Spleen (tissue), 11 donors: ENCODE measurements around the gene NDUFB3. TPM values are rescaled to one million over a fixed set of nuclear protein-coding genes. Genes with fewer than 3 reads are reported as not detected.
"Not testable (repeated sequence)": the region's sequence is repeated elsewhere in the genome, so short reads cannot be mapped to it uniquely, and the experiment has no call there.

Source experiments
- DNase-seq: peaks from one replicate; pipeline ENCODE4 v3.0.0-alpha.2; 2020
- H3K27ac ChIP-seq, 8 donors: fragments of 200-600 bp; sonication (generic) in 7 of 8; 1 replicate in 4 of 8; 2 replicates in 4 of 8; pipeline versions ENCODE4 v1.5.0 to v1.8.0; 2016 to 2021; ENCODE audit warnings: inconsistent platforms in 4 of 8, mild to moderate bottlenecking in 4 of 8, moderate library complexity in 1 of 8
- H3K27me3 ChIP-seq, 7 donors: fragments of 200-600 bp; sonication (generic) in 6 of 7; replicated peaks in 1 of 7; 1 replicate in 4 of 7; 2 replicates in 3 of 7; pipeline versions ENCODE4 v1.5.0 to v1.8.0; 2016 to 2021; ENCODE audit warnings: inconsistent platforms in 3 of 7, mild to moderate bottlenecking in 1 of 7
- H3K36me3 ChIP-seq, 6 donors: fragments of 200-600 bp; sonication (generic) in 5 of 6; 1 replicate in 4 of 6; 2 replicates in 2 of 6; pipeline versions ENCODE4 v1.5.0 to v1.8.0; 2016 to 2021; ENCODE audit warnings: inconsistent platforms in 2 of 6
- H3K4me1 ChIP-seq, 6 donors: fragments of 200-600 bp; sonication (generic) in 5 of 6; 1 replicate in 3 of 6; 2 replicates in 3 of 6; pipeline versions ENCODE4 v1.5.0 to v1.8.0; 2016 to 2021; ENCODE audit warnings: inconsistent platforms in 3 of 6
- H3K4me3 ChIP-seq, 8 donors: fragments of 200-600 bp; sonication (generic) in 7 of 8; 1 replicate in 4 of 8; 2 replicates in 4 of 8; pipeline versions ENCODE4 v1.5.0 to v1.8.0; 2016 to 2021; ENCODE audit warnings: inconsistent platforms in 4 of 8, mild to moderate bottlenecking in 4 of 8, moderate library complexity in 2 of 8
- H3K9me3 ChIP-seq, 8 donors: fragments of 200-600 bp; sonication (generic) in 7 of 8; 1 replicate in 4 of 8; 2 replicates in 4 of 8; pipeline versions ENCODE4 v1.5.0 to v1.8.0; 2016 to 2021; ENCODE audit warnings: inconsistent platforms in 4 of 8
- POLR2A ChIP-seq, 3 donors: fragments of 450-650 bp; IDR thresholded peaks; one replicate each; pipeline ENCODE4 v1.5.1; 2017; ENCODE audit warnings: antibody characterized with exemption in 3 of 3, mild to moderate bottlenecking in 1 of 3
- POLR2AphosphoS5 ChIP-seq, 3 donors: sonication (generic); formaldehyde crosslinking; IDR thresholded peaks; one replicate each; pipeline ENCODE4 v1.5.1; 2017; ENCODE audit warnings: antibody characterized with exemption in 3 of 3
- WGBS, 5 donors: extraction: QIAGEN DNeasy Blood & Tissue Kit in 3 of 5; methylation state at CpG; one replicate each; pipeline versions ENCODE4 v1.1.5 to v1.1.7; 2013 to 2018; 5-methylcytosine and 5-hydroxymethylcytosine counted together
- intact Hi-C: fragments of 100-400 bp; cut with DNase I; formaldehyde crosslinking; loops from one replicate; pipeline ENCODE4 v1.15.0; 2023; ENCODE audit warnings: low total_unique reads
- polyA plus RNA-seq, 3 donors: library from polyadenylated mRNA; stranded (reverse); fragments of 200-250 nt; gene quantifications; one replicate each; pipeline ENCODE4 v1.2.1, GENCODE V29; 2013
- total RNA-seq, 7 donors: library from RNA; depleted of rRNA in 3 of 7; stranded (reverse); fragments of >200 nt in 3 of 7; fragmentation: NEBNext Ultra II Directional in 4 of 7; extraction: Animal tissue kit (Norgen Biotek cat#: 25700) in 4 of 7; gene quantifications; one replicate each; pipeline versions ENCODE4 v1.1.0 to v1.2.1, GENCODE V29; 2016 to 2021
- TF ChIP-seq, protein P1 (sequence below), 11 experiments: fragments of 200-600 bp in 7 of 11; fragments of 450-650 bp in 4 of 11; sonication (generic) in 4 of 11; IDR thresholded peaks in 8 of 11; conservative IDR thresholded peaks in 3 of 11; 1 replicate in 7 of 11; 2 replicates in 4 of 11; pipeline versions ENCODE4 v1.4.0 to v1.8.0; 2016 to 2021; ENCODE audit warnings: antibody characterized with exemption in 11 of 11, inconsistent platforms in 4 of 11, mild to moderate bottlenecking in 1 of 11
- donor health status: healthy with polysubstance abuse.
- donor health status: DM: no; HTN: no; CAD: no; lungs with moderate emphysema.
- donor health status: DM: no; HTN: no; CAD: no.
- donor health status: Bipolar disorder and iron deficiency.
- donor health status: healthy.
- donor health status: DM: no; HTN: no; CAD: no.
- donor health status: DM: yes; HTN: yes; CAD: no.

Gene NDUFB3
- total and polyA plus RNA-seq, 10 donors: 30.0 to 91.5 (median 59.6) TPM

- peak overlapping the region; percentile 89 to 100 (median 100) for H3K27ac ChIP-seq
- TF ChIP-seq, protein P1, sequence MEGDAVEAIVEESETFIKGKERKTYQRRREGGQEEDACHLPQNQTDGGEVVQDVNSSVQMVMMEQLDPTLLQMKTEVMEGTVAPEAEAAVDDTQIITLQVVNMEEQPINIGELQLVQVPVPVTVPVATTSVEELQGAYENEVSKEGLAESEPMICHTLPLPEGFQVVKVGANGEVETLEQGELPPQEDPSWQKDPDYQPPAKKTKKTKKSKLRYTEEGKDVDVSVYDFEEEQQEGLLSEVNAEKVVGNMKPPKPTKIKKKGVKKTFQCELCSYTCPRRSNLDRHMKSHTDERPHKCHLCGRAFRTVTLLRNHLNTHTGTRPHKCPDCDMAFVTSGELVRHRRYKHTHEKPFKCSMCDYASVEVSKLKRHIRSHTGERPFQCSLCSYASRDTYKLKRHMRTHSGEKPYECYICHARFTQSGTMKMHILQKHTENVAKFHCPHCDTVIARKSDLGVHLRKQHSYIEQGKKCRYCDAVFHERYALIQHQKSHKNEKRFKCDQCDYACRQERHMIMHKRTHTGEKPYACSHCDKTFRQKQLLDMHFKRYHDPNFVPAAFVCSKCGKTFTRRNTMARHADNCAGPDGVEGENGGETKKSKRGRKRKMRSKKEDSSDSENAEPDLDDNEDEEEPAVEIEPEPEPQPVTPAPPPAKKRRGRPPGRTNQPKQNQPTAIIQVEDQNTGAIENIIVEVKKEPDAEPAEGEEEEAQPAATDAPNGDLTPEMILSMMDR (IDR thresholded peaks at IDR 0.05 in 8 of 11, conservative IDR thresholded peaks at IDR 0.05 in 3 of 11): peak in 1 of 11 experiments; percentile 13
- DNase-seq, H3K27me3 ChIP-seq, H3K9me3 ChIP-seq: not testable (repeated sequence)
- H3K4me3 ChIP-seq: peak overlapping the region; percentile 57 to 81 (median 78)
- peaks cover 0 to 20% (median 0%) of the 10 kb centered on the region in 6 donors for H3K36me3 ChIP-seq
- WGBS, 5 donors: 12 to 18% (median 14%) methylated on average over 13 of the region's 13 CpGs
- peaks cover 14 to 83% (median 55%) of the 10 kb centered on the region in 6 donors for H3K4me1 ChIP-seq
- intact Hi-C loops: loop anchor here (2.0 kb wide), 1 partner anchor 39 kb away; no protein-coding TSS in a partner anchor
These were observed 45.9 kb downstream of the NDUFB3 start for GRCh38 chr2:201117735-201118094.

GRCh38 chr2:201118121-201118960, 46.5 kb downstream of the NDUFB3 start:
- intact Hi-C loops: loop anchor here (2.0 kb wide), 1 partner anchor 38 kb away; no protein-coding TSS in a partner anchor
- peak overlapping the region; percentile 89 to 100 (median 100) for H3K27ac ChIP-seq
- peak; percentile 96 for DNase-seq
- H3K36me3 ChIP-seq: peaks cover 0 to 26% (median 0%) of the 10 kb centered on the region in 6 donors
- no peaks in the 10 kb centered on the region for H3K9me3 ChIP-seq
- 0 to 1% (median 0%) methylated on average over 41 to 48 of the region's 48 CpGs for WGBS, 5 donors
- H3K4me1 ChIP-seq: peaks cover 20 to 83% (median 58%) of the 10 kb centered on the region in 6 donors
- H3K4me3 ChIP-seq: peak overlapping the region; percentile 57 to 81 (median 78)
- TF ChIP-seq POLR2AphosphoS5 (IDR thresholded peaks at IDR 0.05) (peak; percentile 85 to 97 (median 95)), POLR2A (IDR thresholded peaks at IDR 0.05) (peak; percentile 57 to 86 (median 73))
- TF ChIP-seq, protein P1 (IDR thresholded peaks at IDR 0.05 in 8 of 11, conservative IDR thresholded peaks at IDR 0.05 in 3 of 11): peak in 10 of 11 experiments; percentile 40 to 63 (median 52)
- no peaks in the 10 kb centered on the region for H3K27me3 ChIP-seq

DNA sequence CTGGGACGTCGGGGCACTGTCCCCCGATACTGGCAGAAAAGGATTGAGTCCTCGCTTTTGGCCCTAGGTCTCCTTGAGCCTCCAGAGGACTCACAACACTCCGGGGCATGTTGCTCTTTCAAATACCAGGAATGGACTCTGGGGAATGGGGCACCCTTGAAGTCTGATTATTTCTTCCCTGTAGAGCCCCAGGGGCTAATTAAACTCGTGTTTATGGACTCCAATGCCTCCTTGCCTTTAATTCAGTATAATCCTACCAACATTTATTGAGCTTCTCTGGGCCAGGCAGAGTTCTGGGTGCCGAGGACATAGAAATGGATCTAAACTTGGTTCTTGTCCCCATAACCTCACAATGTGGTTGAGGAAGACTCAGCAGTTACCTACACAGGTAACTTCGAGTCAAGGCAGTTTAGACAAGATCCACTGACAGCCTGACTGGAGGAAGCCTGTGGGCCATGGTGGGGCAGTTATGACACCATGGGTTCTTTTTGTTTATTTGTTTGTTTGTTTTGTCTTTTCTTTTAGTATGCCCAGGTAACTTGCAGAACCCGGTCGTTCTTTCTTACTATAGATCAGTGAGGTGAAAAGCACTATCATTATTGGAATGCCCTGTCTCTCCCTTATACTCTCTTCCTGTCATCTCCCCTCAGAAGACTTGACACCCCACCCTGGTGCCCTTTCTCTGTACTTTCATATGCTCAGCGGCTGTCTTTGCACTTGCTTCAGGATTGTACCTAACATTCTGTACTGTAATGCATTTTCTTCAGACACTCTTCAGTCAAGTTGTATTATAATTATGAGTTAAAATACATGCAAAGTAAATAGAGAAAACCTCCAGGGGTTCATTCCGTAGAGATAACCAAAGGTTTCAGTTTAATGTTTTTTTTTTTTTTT, 47.4 kb downstream of the NDUFB3 start:
- intact Hi-C loops: loop anchor here (2.0 kb wide), 1 partner anchor 38 kb away; no protein-coding TSS in a partner anchor
- WGBS, 5 donors: 2 to 4% (median 4%) methylated on average over 12 of the region's 12 CpGs
- peaks cover 0 to 33% (median 0%) of the 10 kb centered on the region in 6 donors for H3K36me3 ChIP-seq
- DNase-seq: no peak
- TF ChIP-seq, protein P1 (IDR thresholded peaks at IDR 0.05 in 8 of 11, conservative IDR thresholded peaks at IDR 0.05 in 3 of 11): no peak
- TF ChIP-seq POLR2A (IDR thresholded peaks at IDR 0.05): peak in 1 of 3 donors; percentile 23
- peak in 1 of 3 donors; percentile 40 for TF ChIP-seq POLR2AphosphoS5 (IDR thresholded peaks at IDR 0.05)
- peaks cover 27 to 85% (median 63%) of the 10 kb centered on the region in 6 donors for H3K4me1 ChIP-seq
- peak overlapping the region; percentile 89 to 100 (median 100) for H3K27ac ChIP-seq
- no peaks in the 10 kb centered on the region for H3K9me3 ChIP-seq
- peak overlapping the region; percentile 57 to 81 (median 78) for H3K4me3 ChIP-seq
- no peaks in the 10 kb centered on the region for H3K27me3 ChIP-seq
